Measurements from ENCODE around the gene SLC6A3. TPM values are rescaled to one million over a fixed set of nuclear protein-coding genes. Genes with fewer than 3 reads are reported as not detected.

Gene SLC6A3
- total RNA-seq, 2 donors from 2014 or later, result 0.16 TPM; not detected in 1

DNA sequence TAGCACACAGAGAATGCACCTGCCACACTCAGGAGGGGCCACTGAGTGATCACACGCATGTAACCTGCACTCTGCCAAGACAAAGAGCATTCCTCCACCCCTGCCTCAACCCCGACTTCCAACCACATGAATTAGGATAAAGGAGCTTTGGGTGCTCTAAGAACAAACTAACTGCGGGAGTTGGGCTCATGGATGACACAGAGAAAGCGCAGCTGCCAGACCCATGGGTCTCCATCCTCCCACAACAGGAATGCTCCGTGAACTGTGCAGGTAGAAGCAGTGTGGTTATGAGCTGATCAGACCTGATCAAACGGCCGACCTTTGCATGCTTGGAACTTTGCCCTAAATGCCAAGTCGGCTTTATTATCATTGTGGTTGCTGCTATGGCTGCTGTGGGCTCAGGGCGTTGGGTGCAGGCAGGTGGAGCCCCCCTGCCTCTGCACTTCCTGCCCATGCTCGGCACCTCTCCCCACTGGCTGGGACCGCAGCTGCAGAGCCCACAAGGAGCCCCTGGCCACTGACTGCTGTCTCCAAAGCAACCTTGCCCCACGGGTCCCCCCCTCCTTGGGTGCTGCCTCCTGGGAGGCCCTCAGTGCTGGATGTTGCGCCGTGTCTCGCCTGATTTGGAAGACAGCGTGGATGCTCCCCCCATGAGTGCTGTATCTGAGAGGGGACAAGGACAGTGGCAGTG is 2.6 kb upstream of the SLC6A3 start:
- Histone ChIP-seq H3K27me3 (peaks cover 23% of the 10 kb centered on the region in 2 donors), H3K36me3 (no peaks in the 10 kb centered on the region), H3K4me3 (no peak overlapping the region), H3K9me3 (no peaks in the 10 kb centered on the region), H3K4me1 (peaks cover 0 to 20% of the 10 kb centered on the region in 2 donors), H3K27ac (no peak overlapping the region)
- TF ChIP-seq, protein P1, sequence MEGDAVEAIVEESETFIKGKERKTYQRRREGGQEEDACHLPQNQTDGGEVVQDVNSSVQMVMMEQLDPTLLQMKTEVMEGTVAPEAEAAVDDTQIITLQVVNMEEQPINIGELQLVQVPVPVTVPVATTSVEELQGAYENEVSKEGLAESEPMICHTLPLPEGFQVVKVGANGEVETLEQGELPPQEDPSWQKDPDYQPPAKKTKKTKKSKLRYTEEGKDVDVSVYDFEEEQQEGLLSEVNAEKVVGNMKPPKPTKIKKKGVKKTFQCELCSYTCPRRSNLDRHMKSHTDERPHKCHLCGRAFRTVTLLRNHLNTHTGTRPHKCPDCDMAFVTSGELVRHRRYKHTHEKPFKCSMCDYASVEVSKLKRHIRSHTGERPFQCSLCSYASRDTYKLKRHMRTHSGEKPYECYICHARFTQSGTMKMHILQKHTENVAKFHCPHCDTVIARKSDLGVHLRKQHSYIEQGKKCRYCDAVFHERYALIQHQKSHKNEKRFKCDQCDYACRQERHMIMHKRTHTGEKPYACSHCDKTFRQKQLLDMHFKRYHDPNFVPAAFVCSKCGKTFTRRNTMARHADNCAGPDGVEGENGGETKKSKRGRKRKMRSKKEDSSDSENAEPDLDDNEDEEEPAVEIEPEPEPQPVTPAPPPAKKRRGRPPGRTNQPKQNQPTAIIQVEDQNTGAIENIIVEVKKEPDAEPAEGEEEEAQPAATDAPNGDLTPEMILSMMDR (IDR thresholded peaks at IDR 0.05), result no peak
- DNase-seq (ENCODE audit: low spot score), result no peak

DNA sequence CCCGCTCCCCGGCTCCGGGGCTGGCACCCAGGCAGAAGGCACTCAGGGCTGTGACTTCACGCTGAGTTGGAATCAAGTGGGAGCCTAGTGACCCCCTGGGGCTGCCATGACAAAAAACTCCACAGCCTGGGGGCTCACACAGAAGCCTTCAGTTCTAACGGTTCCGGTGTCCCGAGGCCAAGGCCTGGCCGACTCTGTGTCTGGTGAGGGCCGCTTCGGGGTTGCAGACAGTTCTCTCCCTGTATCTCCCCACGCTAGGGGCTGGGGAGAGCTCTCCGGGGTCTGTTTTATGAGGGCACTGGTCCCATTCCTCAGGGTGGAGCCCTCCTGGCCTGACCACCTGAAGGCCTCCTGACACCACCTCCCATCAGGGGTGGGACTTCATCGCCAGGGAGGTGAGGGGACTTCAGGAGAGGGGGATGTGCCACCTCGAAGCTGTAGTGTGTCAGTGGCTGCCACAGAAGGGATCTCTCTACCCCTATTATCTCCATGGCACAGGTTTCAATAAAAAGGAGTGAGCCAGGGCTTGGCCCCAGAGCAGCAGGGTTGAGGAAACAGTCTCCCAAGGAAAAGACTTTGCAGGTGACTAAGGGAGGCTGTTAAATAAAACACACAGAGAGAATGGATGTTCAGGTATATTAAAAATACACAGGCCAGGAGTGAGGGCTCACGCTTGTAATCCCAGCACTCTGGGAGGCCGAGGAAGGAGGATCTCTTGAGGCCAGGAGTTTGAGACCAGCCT is 1.5 kb upstream of the SLC6A3 start:
- TF ChIP-seq, protein P1 (IDR thresholded peaks at IDR 0.05), result no peak
- no peaks in the 10 kb centered on the region for H3K9me3 ChIP-seq
- H3K36me3 ChIP-seq, result no peaks in the 10 kb centered on the region
- no peak overlapping the region for H3K4me3 ChIP-seq
- no peak for DNase-seq (ENCODE audit: low spot score)
- H3K27me3 ChIP-seq, result peaks cover 23 to 25% of the 10 kb centered on the region in 2 donors
- peaks cover 0 to 20% of the 10 kb centered on the region in 2 donors for H3K4me1 ChIP-seq
- no peak overlapping the region for H3K27ac ChIP-seq

DNA sequence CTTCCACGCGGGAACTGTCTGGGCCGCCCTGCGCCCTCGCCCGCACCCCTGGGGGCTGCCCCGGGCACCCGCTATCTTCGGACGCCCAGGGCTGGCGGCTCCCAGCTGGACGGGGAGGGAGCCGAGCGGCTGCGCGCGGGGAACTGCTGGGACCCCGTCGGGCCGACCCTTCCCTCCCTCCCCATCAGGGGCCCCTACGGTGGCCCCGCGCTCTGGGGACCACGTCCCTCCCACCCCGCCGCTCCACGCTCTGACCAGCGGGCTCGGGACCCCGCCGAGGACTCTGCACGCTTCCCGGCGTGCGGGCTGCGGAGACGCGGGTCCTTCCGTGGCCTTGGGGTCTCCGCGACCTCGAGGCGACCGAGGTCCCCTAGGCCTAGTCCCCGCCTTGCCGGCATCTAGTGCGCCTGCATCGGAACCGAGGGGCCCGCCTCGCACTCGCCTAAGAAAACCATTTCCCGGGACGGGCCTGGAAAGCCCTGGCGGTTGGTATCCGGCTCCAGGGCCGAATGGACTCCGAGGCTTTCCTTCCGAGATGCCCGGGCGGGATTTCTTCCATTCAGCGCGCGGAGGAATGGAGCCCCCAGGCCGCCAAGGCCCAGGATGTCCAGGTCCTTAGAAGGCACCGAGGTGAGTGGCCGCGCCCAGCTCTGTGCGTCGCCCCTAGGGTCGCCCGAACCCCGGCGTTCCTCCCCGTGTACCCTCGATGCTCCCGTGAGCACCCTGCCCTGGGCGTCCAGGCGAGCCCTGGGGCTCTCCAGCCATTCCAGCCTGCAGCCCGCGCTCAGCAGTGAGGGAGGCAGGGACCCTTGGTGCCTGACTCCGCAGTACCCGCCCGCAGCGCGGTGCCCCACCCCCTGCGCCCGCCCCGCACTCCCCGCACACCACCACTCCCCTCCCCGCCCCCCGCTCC is 705 bp upstream of the SLC6A3 start:
- H3K36me3 ChIP-seq, result no peaks in the 10 kb centered on the region
- TF ChIP-seq, protein P1 (IDR thresholded peaks at IDR 0.05), result no peak
- H3K9me3 ChIP-seq, result no peaks in the 10 kb centered on the region
- H3K4me1 ChIP-seq, result peaks cover 0 to 20% of the 10 kb centered on the region in 2 donors
- no peak overlapping the region for H3K27ac ChIP-seq
- peak overlapping the region in 1 of 2 donors; percentile 24 for H3K4me3 ChIP-seq
- DNase-seq (ENCODE audit: low spot score), result no peak
- peaks cover 23% of the 10 kb centered on the region in 2 donors for H3K27me3 ChIP-seq

DNA sequence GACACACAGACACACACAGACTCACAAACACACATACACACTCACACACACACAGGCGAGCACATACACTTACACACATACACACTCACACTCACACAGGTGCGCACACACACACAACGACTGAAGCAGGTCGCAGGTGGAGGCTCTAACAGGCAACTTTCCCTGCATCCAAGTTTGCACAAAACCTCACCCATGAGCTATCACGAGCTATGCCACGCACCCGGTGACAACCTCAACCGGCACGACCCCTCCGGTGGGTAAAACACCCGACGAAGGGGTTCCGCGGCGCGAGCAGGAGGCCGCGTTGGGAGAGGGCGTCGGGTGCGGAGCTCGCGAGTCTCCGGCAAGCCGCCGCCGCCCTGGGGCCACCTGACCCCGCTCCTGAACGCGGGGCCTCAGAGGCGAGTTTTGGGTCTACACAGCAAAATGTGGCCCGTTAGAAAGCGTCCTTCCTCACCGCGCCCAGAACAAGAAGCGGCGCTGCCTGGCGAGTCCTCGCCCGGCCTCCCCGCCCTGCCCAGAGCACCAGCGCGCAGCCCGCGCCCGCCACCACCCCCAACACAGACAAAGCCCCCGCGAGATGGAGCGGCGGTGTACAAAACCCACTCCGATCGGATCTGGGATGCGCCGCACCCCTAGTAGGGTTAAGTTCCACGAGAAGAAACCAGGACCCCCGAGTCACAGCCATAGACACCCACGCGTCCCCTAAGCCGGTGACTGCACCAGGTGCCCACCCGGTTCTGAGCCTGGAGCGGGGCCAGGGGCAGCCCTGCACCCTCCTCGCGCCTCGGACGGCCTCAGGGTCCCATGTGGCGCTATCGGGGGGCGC is 665 bp downstream of the SLC6A3 start:
- TF ChIP-seq, protein P1 (IDR thresholded peaks at IDR 0.05), result no peak
- H3K9me3 ChIP-seq, result peaks cover 0 to 5% of the 10 kb centered on the region in 2 donors
- peak overlapping the region in 1 of 2 donors; percentile 24 for H3K4me3 ChIP-seq
- no peak for DNase-seq (ENCODE audit: low spot score)
- peaks cover 0 to 20% of the 10 kb centered on the region in 2 donors for H3K4me1 ChIP-seq
- peaks cover 23% of the 10 kb centered on the region in 2 donors for H3K27me3 ChIP-seq
- no peak overlapping the region for H3K27ac ChIP-seq
- no peaks in the 10 kb centered on the region for H3K36me3 ChIP-seq

DNA sequence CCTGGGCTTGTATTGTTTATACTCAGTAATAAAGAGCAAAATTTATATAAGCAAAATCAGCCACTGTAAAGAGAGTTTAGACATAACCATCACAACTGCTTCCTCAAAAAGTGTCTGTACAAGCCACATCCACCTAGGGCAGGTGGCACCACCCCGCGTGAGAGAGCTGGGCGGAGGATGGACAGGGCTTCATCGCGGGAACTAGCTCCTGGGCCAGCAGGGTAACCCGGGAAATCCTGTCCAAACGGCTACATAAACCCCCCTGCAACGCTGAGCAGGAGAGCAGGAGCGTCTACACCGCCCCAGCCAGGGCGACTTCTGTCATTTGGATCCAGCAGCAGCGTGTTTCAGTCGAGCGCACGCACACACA is 1.3 kb downstream of the SLC6A3 start:
- TF ChIP-seq, protein P1 (IDR thresholded peaks at IDR 0.05), result no peak

More for the DNA sequence above, 1.3 kb downstream of the SLC6A3 start:
- H3K4me1 ChIP-seq, result peaks cover 0 to 20% of the 10 kb centered on the region in 2 donors
- no peak for DNase-seq (ENCODE audit: low spot score)
- H3K4me3 ChIP-seq, result no peak overlapping the region
- no peaks in the 10 kb centered on the region for H3K36me3 ChIP-seq
- no peak overlapping the region for H3K27ac ChIP-seq
- H3K9me3 ChIP-seq, result peaks cover 0 to 5% of the 10 kb centered on the region in 2 donors
- H3K27me3 ChIP-seq, result peaks cover 23% of the 10 kb centered on the region in 2 donors

Data from right atrium auricular region (tissue), 2 donors.